ENCODE results near the gene MYRIP. TPM values are rescaled to one million over a fixed set of nuclear protein-coding genes. Genes with fewer than 3 reads are reported as not detected.

Gene MYRIP
- polyA plus RNA-seq, 3 donors: not detected

GRCh38 chr3:40057077-40057476 is 247.7 kb downstream of the MYRIP start:
- WGBS (ENCODE audit: insufficient coverage): no CpG with 5 or more reads among the region's 2 CpGs
- no peak overlapping the region for H3K4me3 ChIP-seq (replicated peaks in 1 of 3; ENCODE audit: low read depth in 2 of 3, low read length in 3 of 3)
- no peaks in the 10 kb centered on the region for H3K36me3 ChIP-seq (replicated peaks in 1 of 2; ENCODE audit: control insufficient read depth in 1 of 2, insufficient read depth in 2 of 2, low read length in 2 of 2)

DNA sequence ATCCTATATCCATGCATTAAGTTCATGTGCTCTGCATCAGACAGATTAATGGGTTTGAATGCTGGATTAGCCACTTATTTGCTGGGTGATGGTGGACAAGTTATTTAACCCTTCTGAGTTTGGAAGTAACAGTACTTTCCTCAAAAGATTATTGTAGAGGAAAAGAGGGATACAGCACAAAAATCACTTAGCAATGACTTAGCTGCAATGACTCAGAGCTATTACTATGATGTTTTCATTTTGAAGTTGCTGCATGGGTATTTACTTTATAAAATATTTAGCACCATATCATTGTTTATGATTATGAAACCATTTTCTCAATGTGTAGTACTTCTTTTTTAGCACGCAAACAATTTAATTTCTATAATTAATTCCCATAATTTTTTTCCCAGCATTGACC is 248.4 kb downstream of the MYRIP start:
- no peak overlapping the region for H3K4me3 Mint-ChIP-seq
- TF ChIP-seq CTCF (IDR thresholded peaks at IDR 0.05): no peak
- no peak for DNase-seq
- H3K4me2 ChIP-seq (replicated peaks; ENCODE audit: extremely low read depth, low read length, poor library complexity, severe bottlenecking): no peak overlapping the region
- H3K4me1 Mint-ChIP-seq: no peaks in the 10 kb centered on the region
- H3K9me3 ChIP-seq (replicated peaks in 1 of 2; ENCODE audit: control insufficient read depth in 1 of 2, insufficient read depth in 1 of 2, low read length in 2 of 2): no peaks in the 10 kb centered on the region
- H3K9ac ChIP-seq (ENCODE audit: insufficient read depth, low read length, poor library complexity, severe bottlenecking): no peak overlapping the region
- H3K4me3 ChIP-seq (replicated peaks in 1 of 3; ENCODE audit: low read depth in 2 of 3, low read length in 3 of 3): no peak overlapping the region
- no peaks in the 10 kb centered on the region for H3K79me2 ChIP-seq (ENCODE audit: insufficient read depth, low read length)
- H3K27ac Mint-ChIP-seq: no peak overlapping the region
- no peak overlapping the region for H2AFZ ChIP-seq (ENCODE audit: insufficient read depth, low read depth, low read length, poor library complexity, severe bottlenecking)
- no peak overlapping the region for H3K27ac ChIP-seq (ENCODE audit: low read depth in 1 of 2, low read length in 2 of 2)
- no peaks in the 10 kb centered on the region for H4K20me1 ChIP-seq (ENCODE audit: insufficient read depth, low read length)
- H3K4me1 ChIP-seq (ENCODE audit: control insufficient read depth in 1 of 2, insufficient read depth in 2 of 2, low read length in 2 of 2): no peaks in the 10 kb centered on the region
- H3K36me3 Mint-ChIP-seq: no peaks in the 10 kb centered on the region
- no peaks in the 10 kb centered on the region for H3K36me3 ChIP-seq (replicated peaks in 1 of 2; ENCODE audit: control insufficient read depth in 1 of 2, insufficient read depth in 2 of 2, low read length in 2 of 2)
- peaks cover 0 to 10% (median 2%) of the 10 kb centered on the region in 7 donors for H3K9me3 Mint-ChIP-seq
- H3K27me3 ChIP-seq (ENCODE audit: control insufficient read depth in 2 of 2, insufficient read depth in 2 of 2, low read length in 2 of 2): no peaks in the 10 kb centered on the region
- peaks cover 0 to 2% (median 0%) of the 10 kb centered on the region in 3 donors for H3K27me3 Mint-ChIP-seq (ENCODE audit: low read depth in 3 of 3)
- intact Hi-C loops (cut with micrococcal nuclease): no loop called here
- WGBS (ENCODE audit: insufficient coverage): no CpG with 5 or more reads among the region's 1 CpG

More at GRCh38 chr3:40057077-40057476, 247.7 kb downstream of the MYRIP start:
- Histone ChIP-seq H3K4me1 (ENCODE audit: control insufficient read depth in 1 of 2, insufficient read depth in 2 of 2, low read length in 2 of 2) (no peaks in the 10 kb centered on the region), H4K20me1 (ENCODE audit: insufficient read depth, low read length) (no peaks in the 10 kb centered on the region), H3K79me2 (ENCODE audit: insufficient read depth, low read length) (no peaks in the 10 kb centered on the region), H2AFZ (ENCODE audit: insufficient read depth, low read depth, low read length, poor library complexity, severe bottlenecking) (no peak overlapping the region), H3K27me3 (ENCODE audit: control insufficient read depth in 2 of 2, insufficient read depth in 2 of 2, low read length in 2 of 2) (no peaks in the 10 kb centered on the region), H3K9me3 (replicated peaks in 1 of 2; ENCODE audit: control insufficient read depth in 1 of 2, insufficient read depth in 1 of 2, low read length in 2 of 2) (no peaks in the 10 kb centered on the region), H3K27ac (ENCODE audit: low read depth in 1 of 2, low read length in 2 of 2) (no peak overlapping the region), H3K9ac (ENCODE audit: insufficient read depth, low read length, poor library complexity, severe bottlenecking) (no peak overlapping the region), H3K4me2 (replicated peaks; ENCODE audit: extremely low read depth, low read length, poor library complexity, severe bottlenecking) (no peak overlapping the region)
- intact Hi-C loops (cut with micrococcal nuclease): no loop called here
- Mint-ChIP-seq H3K27me3 (ENCODE audit: low read depth in 3 of 3) (peaks cover 0 to 2% (median 0%) of the 10 kb centered on the region in 3 donors), H3K36me3 (no peaks in the 10 kb centered on the region), H3K9me3 (peaks cover 0 to 10% (median 2%) of the 10 kb centered on the region in 7 donors), H3K27ac (no peak overlapping the region), H3K4me1 (no peaks in the 10 kb centered on the region), H3K4me3 (no peak overlapping the region)
- TF ChIP-seq CTCF (IDR thresholded peaks at IDR 0.05): no peak
- DNase-seq: no peak
